ENCODE data around the gene SPTBN1.

SPTBN1 gene

DNA sequence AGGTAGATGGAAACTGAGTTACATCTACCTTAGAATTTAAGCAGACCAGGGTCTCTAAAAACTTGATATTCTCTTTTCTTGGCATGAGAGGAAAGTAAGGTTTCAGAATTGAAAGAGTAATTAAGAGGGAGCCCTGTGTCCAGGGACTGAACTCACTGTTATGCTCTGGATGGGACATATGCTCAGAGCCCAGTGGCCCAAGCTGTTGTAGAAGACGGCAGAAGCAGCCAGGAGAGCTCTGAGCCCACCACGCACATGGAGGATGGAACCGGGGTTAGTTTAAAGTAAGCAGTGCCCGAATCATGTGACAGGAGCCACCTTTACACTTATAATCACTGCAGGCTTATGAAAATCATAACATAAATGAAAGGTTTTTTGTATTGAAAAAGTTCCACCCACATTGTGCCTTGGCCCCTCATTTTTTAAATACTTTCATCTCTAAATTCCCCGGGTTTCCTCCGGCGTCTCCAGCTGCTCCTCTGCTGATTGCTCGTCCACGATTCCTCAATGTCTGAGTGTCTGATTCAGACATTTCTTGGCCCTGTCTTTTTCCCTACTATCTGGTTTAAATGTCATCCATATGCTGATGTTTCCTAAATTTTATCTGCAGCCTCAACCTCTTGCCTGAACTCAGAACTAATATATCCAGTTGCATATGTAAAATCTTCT lies 36.1 kb upstream of the SPTBN1 start:
- TF ChIP-seq EZH2 (IDR thresholded peaks at IDR 0.05; ENCODE audit: borderline replicate concordance, low read depth, low read length, severe bottlenecking) = no peak
- TF ChIP-seq, protein P1, sequence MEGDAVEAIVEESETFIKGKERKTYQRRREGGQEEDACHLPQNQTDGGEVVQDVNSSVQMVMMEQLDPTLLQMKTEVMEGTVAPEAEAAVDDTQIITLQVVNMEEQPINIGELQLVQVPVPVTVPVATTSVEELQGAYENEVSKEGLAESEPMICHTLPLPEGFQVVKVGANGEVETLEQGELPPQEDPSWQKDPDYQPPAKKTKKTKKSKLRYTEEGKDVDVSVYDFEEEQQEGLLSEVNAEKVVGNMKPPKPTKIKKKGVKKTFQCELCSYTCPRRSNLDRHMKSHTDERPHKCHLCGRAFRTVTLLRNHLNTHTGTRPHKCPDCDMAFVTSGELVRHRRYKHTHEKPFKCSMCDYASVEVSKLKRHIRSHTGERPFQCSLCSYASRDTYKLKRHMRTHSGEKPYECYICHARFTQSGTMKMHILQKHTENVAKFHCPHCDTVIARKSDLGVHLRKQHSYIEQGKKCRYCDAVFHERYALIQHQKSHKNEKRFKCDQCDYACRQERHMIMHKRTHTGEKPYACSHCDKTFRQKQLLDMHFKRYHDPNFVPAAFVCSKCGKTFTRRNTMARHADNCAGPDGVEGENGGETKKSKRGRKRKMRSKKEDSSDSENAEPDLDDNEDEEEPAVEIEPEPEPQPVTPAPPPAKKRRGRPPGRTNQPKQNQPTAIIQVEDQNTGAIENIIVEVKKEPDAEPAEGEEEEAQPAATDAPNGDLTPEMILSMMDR (IDR thresholded peaks at IDR 0.05; ENCODE audit: borderline replicate concordance, extremely low read depth, low read length, poor library complexity, severe bottlenecking) = no peak
- Histone ChIP-seq H3K9me3 (ENCODE audit: insufficient read depth, low read length, severe bottlenecking) (no peaks in the 10 kb centered on the region), H3K27ac (ENCODE audit: low read length) (no peak overlapping the region), H3K4me2 (ENCODE audit: insufficient read depth, low read length) (no peak overlapping the region), H3K36me3 (ENCODE audit: insufficient read depth, low read length) (no peaks in the 10 kb centered on the region), H4K20me1 (ENCODE audit: insufficient read depth, low read length) (no peaks in the 10 kb centered on the region), H3K4me3 (ENCODE audit: low read depth in 1 of 2, low read length in 2 of 2) (no peak overlapping the region), H3K9ac (ENCODE audit: low read depth, low read length) (no peak overlapping the region), H3K79me2 (ENCODE audit: insufficient read depth, low read length) (no peaks in the 10 kb centered on the region), H3K27me3 (ENCODE audit: insufficient read depth, low read length, poor library complexity) (no peaks in the 10 kb centered on the region), H3K4me1 (ENCODE audit: insufficient read depth, low read length) (no peaks in the 10 kb centered on the region), H2AFZ (ENCODE audit: low read depth, low read length) (no peak overlapping the region)
- no peak for ATAC-seq (ENCODE audit: insufficient read depth, low read depth)
- DNase-seq = no peak

DNA sequence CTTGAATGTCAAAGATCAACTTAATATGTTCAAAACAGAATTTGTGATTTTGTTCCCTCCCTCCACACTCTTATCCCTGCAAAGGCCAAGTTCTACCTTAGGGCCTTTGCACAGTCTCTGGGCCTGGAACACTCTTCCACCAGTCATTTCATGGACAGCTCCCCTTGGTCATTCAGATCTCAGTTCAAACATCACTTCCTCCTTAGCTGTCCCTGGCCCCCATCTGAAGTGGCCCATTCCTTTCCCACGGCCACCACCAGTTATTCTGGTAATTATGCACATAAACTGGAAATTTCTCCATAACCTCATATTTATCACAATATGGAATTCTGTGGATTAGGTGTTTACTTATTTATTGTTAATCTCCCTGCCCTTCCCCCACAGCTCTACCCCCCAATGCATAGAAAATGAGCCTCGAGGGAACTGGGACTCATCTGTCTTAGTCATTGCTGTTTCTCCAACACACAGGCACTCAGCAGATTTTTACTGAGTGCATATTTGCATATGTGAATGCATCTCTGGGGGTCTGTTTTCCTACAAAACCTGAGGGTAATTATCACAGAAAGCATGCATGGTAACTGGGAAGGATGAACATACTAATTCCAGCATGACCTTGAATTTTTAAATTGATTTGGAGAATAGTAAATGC lies 35.5 kb upstream of the SPTBN1 start:
- Histone ChIP-seq H4K20me1 (ENCODE audit: insufficient read depth, low read length) (no peaks in the 10 kb centered on the region), H3K79me2 (ENCODE audit: insufficient read depth, low read length) (no peaks in the 10 kb centered on the region), H3K4me3 (ENCODE audit: low read depth in 1 of 2, low read length in 2 of 2) (no peak overlapping the region), H3K27ac (ENCODE audit: low read length) (no peak overlapping the region), H2AFZ (ENCODE audit: low read depth, low read length) (no peak overlapping the region), H3K9me3 (ENCODE audit: insufficient read depth, low read length, severe bottlenecking) (no peaks in the 10 kb centered on the region), H3K4me2 (ENCODE audit: insufficient read depth, low read length) (no peak overlapping the region), H3K4me1 (ENCODE audit: insufficient read depth, low read length) (no peaks in the 10 kb centered on the region), H3K9ac (ENCODE audit: low read depth, low read length) (no peak overlapping the region), H3K36me3 (ENCODE audit: insufficient read depth, low read length) (no peaks in the 10 kb centered on the region), H3K27me3 (ENCODE audit: insufficient read depth, low read length, poor library complexity) (no peaks in the 10 kb centered on the region)
- DNase-seq (no peak), ATAC-seq (ENCODE audit: insufficient read depth, low read depth) (no peak)
- TF ChIP-seq, protein P1 (IDR thresholded peaks at IDR 0.05; ENCODE audit: borderline replicate concordance, extremely low read depth, low read length, poor library complexity, severe bottlenecking) = no peak
- no peak for TF ChIP-seq EZH2 (IDR thresholded peaks at IDR 0.05; ENCODE audit: borderline replicate concordance, low read depth, low read length, severe bottlenecking)

DNA sequence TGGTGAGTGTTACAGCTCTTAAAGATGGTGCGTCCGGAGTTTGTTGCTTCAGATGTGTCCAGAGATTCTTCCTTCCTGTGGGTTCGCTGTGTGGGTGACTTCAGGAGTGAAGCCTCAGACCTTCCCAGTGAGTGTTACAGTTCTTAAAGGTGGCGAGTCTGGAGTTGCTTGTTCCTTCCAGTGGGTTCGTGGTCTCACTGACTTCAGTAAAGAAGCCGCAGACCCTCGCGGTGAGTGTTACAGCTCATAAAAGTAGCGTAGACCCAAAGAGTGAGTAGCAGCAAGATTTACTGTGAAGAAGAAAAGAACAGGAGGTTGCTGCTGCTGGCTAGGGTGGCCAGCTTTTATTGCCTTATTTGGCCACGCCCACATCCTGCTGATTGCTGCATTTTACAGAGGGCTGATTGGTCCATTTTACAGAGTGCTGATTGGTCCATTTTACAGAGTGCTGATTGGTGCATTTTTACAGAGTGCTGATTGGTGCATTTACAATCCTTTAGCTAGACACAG lies 34.0 kb upstream of the SPTBN1 start:
- Histone ChIP-seq H4K20me1 (ENCODE audit: insufficient read depth, low read length) (no peaks in the 10 kb centered on the region), H3K36me3 (ENCODE audit: insufficient read depth, low read length) (no peaks in the 10 kb centered on the region), H3K4me1 (ENCODE audit: insufficient read depth, low read length) (no peaks in the 10 kb centered on the region), H3K27ac (ENCODE audit: low read length) (no peak overlapping the region), H3K9me3 (ENCODE audit: insufficient read depth, low read length, severe bottlenecking) (no peaks in the 10 kb centered on the region), H3K4me3 (ENCODE audit: low read depth in 1 of 2, low read length in 2 of 2) (no peak overlapping the region), H3K79me2 (ENCODE audit: insufficient read depth, low read length) (no peaks in the 10 kb centered on the region), H3K27me3 (ENCODE audit: insufficient read depth, low read length, poor library complexity) (no peaks in the 10 kb centered on the region), H3K9ac (ENCODE audit: low read depth, low read length) (no peak overlapping the region), H2AFZ (ENCODE audit: low read depth, low read length) (no peak overlapping the region), H3K4me2 (ENCODE audit: insufficient read depth, low read length) (no peak overlapping the region)
- TF ChIP-seq, protein P1 (IDR thresholded peaks at IDR 0.05; ENCODE audit: borderline replicate concordance, extremely low read depth, low read length, poor library complexity, severe bottlenecking) = no peak
- TF ChIP-seq EZH2 (IDR thresholded peaks at IDR 0.05; ENCODE audit: borderline replicate concordance, low read depth, low read length, severe bottlenecking) = no peak
- DNase-seq = peak; percentile 36
- peak; percentile 66 for ATAC-seq (ENCODE audit: insufficient read depth, low read depth)

Data from DND-41 (cell line).